ENCODE data around the gene MORN3. TPM values are rescaled to one million over a fixed set of nuclear protein-coding genes. Genes with fewer than 3 reads are reported as not detected.

Gene MORN3, protein sequence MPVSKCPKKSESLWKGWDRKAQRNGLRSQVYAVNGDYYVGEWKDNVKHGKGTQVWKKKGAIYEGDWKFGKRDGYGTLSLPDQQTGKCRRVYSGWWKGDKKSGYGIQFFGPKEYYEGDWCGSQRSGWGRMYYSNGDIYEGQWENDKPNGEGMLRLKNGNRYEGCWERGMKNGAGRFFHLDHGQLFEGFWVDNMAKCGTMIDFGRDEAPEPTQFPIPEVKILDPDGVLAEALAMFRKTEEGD
- total RNA-seq (2022; extraction: Qiagen RNA extraction) = 0.12 to 0.51 TPM (median 0.23 TPM) in 5 replicates

DNA sequence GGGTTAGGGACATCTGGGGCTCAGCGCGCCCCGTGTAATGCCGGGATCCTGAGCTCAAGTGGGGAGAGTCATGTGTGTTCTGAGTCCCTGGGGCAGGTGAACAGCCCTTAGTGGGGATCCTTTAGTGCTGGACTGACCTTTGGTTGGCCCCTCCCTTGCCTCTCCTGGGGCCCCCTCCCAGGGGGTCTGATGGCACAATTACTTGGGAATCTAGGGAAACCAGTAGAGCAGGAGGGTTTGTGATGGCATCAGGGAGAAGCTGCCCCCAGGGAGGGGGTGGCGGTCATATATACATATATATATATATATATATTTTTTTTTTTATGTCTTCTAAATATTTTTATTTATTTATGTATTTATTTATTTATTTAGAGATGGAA lies at the start of gene MORN3:
Gene MORN3 (minus strand): TSS at position 134 of the 380 bp plus-strand sequence. CDS start 171 bp downstream, outside the sequence.

DNA sequence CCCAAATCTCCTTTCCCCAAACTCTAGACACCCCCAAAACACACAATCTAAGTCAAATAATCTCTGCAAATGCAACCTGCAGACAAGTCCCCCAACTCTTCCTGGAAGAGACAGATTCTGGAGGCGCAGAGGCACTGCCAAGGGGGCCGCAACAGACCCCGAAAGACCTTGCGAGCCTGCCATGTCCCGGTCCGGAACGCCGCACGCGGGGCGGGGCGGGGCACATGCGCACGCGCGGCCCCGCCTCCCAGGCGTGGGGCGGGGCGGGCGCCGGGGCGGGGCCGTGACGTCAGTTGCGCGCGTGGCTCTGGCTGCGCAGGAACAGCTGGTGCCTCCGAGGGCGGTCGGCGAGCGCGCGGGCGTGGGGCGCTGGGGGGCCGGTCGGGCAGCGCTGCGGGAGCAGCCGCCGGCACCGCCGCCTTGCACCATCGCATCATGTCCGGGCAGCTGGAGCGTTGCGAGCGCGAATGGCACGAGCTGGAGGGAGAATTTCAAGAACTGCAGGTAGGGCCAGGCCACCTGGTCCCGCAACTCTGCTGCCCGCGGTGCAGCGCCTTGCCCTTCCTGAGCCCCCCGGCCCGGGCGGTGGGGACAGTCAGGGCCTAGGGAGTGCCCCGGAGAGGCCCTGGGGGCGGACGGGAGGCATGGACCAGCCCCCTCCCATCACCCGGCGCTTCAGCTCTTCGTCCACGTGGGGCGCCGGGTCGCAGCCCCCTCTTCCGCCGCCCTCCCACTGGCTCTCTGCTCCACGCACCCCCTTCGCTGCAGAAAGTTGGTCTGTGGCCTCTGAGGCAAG lies 43.2 kb upstream of the MORN3 start, which contains the start of gene TMEM120B:
Gene TMEM120B (plus strand): TSS at position 292 of the 796 bp plus-strand sequence. CDS start 144 bp downstream, at position 436.

DNA sequence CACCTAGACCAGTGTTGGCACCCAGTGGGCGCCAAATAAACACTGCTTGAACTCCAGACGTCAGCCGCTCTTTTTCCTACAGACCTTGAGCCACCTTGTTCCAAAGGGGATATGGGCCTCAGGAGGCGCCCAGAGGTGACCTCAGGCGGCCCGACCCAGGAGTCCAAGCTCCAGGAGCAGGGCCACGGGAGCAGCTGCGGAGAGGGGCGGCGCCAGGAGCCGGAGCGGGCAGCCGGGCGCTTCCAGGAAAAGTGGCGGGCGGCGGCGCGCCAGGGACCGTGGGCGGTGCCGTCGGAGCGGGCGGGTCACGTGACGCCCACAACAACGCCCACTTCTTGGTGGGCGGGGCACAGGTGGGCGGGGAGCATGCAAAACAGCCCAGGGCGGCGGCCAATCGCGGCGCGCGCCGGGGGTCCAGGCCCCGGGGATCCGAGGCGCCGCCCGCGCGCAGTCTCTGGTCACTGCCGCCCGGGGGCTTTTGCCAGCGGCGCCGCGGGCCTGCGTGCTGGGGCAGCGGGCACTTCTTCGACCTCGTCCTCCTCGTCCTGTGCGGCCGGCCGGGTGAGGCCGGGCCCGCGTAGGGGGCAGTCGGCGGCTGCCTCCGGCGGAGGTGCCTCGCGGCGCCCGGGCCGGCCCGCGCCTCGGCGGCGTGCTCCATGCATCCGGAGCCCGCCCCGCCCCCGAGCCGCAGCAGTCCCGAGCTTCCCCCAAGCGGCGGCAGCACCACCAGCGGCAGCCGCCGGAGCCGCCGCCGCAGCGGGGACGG lies 43.2 kb downstream of the MORN3 start, which contains the start of gene ORAI1:
Gene ORAI1 (plus strand): TSS at position 444 of the 766 bp plus-strand sequence.

Other genes starting within 250 kb of the MORN3 start
- gene KDM2B, start 88.6 kb downstream of the MORN3 start, total RNA-seq (2022; extraction: Qiagen RNA extraction) = 18.1 to 24.3 TPM (median 22.8 TPM) in 5 replicates
- gene ORAI1, start 43.1 kb downstream of the MORN3 start, total RNA-seq (2022; extraction: Qiagen RNA extraction) = 23.6 to 44.2 TPM (median 42.9 TPM) in 5 replicates
- 7.8 to 14.5 TPM (median 13.1 TPM) in 5 replicates for gene TMEM120B, start 43.1 kb upstream of the MORN3 start, total RNA-seq (2022; extraction: Qiagen RNA extraction)
- gene RHOF, start 124.0 kb upstream of the MORN3 start, total RNA-seq (2022; extraction: Qiagen RNA extraction) = 131 to 171 TPM (median 161 TPM) in 5 replicates
- 10.1 to 15.2 TPM (median 13.6 TPM) in 5 replicates for gene SETD1B, start 134.4 kb upstream of the MORN3 start, total RNA-seq (2022; extraction: Qiagen RNA extraction)
- 0.72 to 1.8 TPM (median 1.6 TPM) in 5 replicates for gene HPD, start 189.2 kb upstream of the MORN3 start, total RNA-seq (2022; extraction: Qiagen RNA extraction)
- gene PSMD9, start 219.1 kb upstream of the MORN3 start, total RNA-seq (2022; extraction: Qiagen RNA extraction) = 117 to 166 TPM (median 127 TPM) in 5 replicates
- gene CFAP251, start 248.9 kb upstream of the MORN3 start, total RNA-seq (2022; extraction: Qiagen RNA extraction) = 1.1 to 1.3 TPM (median 1.2 TPM) in 5 replicates